Astrocyte of the cerebellum (primary cell): ENCODE measurements around the gene PYGL.

Experiments used
- DNase-seq: peaks from one replicate; pipeline ENCODE4 v3.0.0-alpha.2; 2011; ENCODE audit warnings: low read depth
- H3K4me3 ChIP-seq: 2 replicates; pipeline ENCODE4 v1.5.1; 2011; ENCODE audit warnings: mild to moderate bottlenecking, low read depth, low read length, moderate library complexity
- CTCF ChIP-seq: IDR thresholded peaks from 2 replicates; pipeline ENCODE4 v1.5.1; 2012; ENCODE audit warnings: low read length, low read depth, moderate library complexity, mild to moderate bottlenecking; ENCODE audit errors: missing control alignments
- in situ Hi-C: cut with HindIII; loops from 2 replicates; pipeline ENCODE4 v1.10.0; 2017; ENCODE audit warnings: low sequenced_read_pairs

PYGL gene

GRCh38 chr14:50943943-50944646 lies at the start of gene PYGL:
Gene PYGL, minus strand, starts transcription at chr14:50944483. Its CDS starts 80 bp downstream, at chr14:50944403.
- in situ Hi-C loops: no loop called here
- no peak for DNase-seq

GRCh38 chr14:50985859-50986331 lies 41.6 kb upstream of the PYGL start:
- in situ Hi-C loops: no loop called here

More at GRCh38 chr14:50943943-50944646, at the start of gene PYGL:
- no peak for TF ChIP-seq CTCF
- peak within 1 kb of the TSS; percentile 72 for H3K4me3 ChIP-seq

GRCh38 chr14:50985124-50985858 lies 41.0 kb upstream of the PYGL start:
- TF ChIP-seq CTCF: no peak
- DNase-seq: no peak
- no peak overlapping the region for H3K4me3 ChIP-seq
- in situ Hi-C loops: no loop called here

More at GRCh38 chr14:50985859-50986331, 41.6 kb upstream of the PYGL start:
- DNase-seq: no peak
- no peak for TF ChIP-seq CTCF
- no peak overlapping the region for H3K4me3 ChIP-seq

GRCh38 chr14:50984036-50984710 lies 39.9 kb upstream of the PYGL start:
- H3K4me3 ChIP-seq: no peak overlapping the region
- TF ChIP-seq CTCF: no peak
- in situ Hi-C loops: no loop called here
- DNase-seq: no peak

GRCh38 chr14:50979941-50980850 lies 35.9 kb upstream of the PYGL start:
- in situ Hi-C loops: no loop called here
- DNase-seq: no peak
- H3K4me3 ChIP-seq: no peak overlapping the region
- no peak for TF ChIP-seq CTCF

GRCh38 chr14:50978888-50979287 lies 34.6 kb upstream of the PYGL start:
- TF ChIP-seq CTCF: no peak
- no peak overlapping the region for H3K4me3 ChIP-seq
- no peak for DNase-seq
- in situ Hi-C loops: no loop called here
